NCI-H1048 (cell line): Measurements from ENCODE around the gene TMPRSS13.
"Not testable (repeated sequence)": the region's sequence is repeated elsewhere in the genome, so short reads cannot be mapped to it uniquely, and the experiment has no call there.

Source experiments
- DNase-seq: peaks from one replicate; lab custom pipeline; 2025; lab: John Stamatoyannopoulos, UW

TMPRSS13 gene

DNA sequence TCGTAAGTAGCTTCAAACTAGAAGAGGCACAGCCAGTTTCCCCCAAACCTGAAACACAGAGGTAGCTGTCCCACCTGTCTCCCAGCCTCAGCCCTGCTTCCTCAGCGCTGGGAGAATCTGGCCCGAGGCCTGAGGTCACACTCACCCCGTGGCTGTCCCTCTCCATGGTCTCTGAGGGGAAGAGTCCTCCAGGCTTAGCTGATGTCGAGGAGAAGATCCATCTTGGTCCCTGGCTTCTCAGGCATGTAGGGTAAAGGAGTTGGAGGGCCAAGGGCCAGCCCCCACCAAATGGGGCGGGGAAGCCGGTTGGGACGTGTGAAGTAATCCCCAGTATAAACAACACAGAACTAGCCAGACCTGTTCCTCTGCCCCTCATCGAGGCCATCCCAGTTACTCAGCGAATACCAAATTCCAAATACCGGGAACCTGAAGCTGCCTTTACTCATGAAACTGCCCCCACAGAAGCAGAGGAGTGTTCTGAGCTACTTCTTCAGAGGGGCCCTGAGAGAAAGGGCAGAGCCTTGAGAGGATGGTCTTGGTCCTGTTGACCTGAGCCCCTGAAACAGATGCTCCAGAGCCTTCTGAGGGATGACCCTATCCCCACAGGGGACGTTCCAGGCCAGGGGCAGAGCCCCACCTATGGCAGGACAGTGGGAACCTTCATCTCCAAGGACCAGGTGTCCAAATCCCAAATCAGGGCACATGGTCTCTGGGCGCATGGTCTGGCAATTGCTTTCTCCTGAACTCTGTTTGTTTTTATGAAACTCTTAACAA, at the start of gene TMPRSS13:
Gene TMPRSS13, minus strand, starts transcription at position 261 of the 774 bp plus-strand sequence. Its CDS starts 95 bp downstream, at position 166.
- peak; percentile 7 for DNase-seq

DNA sequence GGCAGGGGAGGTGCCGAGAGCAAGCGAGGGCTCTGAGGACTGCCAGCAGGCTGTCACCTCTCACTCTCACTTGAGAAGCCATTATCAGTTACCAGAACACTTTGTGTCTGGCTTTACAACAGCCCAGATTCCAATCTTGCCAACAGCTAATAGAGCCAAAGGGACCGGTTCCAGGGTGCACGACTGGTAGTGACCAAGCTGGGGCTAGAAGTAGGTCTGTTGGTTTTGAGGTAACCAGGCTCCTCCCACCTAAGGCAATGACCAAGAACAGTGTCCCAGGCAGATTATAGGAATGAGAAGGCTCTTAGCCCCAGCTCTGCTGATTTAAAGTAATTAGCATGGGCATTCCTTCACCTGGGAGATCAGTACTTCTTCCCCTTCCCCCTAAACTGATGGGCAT, 49.8 kb upstream of the TMPRSS13 start:
- no peak for DNase-seq

- DNase-seq = not testable (repeated sequence)
Observed at GRCh38 chr11:117978291-117978910, 49.2 kb upstream of the TMPRSS13 start.

- DNase-seq = not testable (repeated sequence)
Observed at GRCh38 chr11:117977612-117978264, 48.5 kb upstream of the TMPRSS13 start.

DNA sequence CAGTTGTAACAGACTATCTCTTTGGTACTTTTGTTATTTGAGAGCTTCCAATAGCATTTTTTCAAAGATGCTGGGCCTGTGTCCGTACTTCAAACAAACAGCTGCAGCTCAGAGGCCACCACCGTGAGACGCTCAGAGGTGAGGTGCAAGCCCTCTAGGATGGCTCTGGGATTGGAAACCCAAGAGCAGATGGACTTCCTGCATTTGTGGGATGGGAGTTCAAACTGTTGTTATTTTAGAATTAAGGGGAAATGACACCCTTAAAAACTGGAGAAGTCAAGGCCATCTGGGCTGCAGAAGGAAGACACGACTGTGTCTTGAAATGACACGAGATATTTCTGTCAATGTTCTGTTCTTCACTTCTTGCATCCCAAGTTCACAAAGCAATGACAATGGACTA, 47.8 kb upstream of the TMPRSS13 start:
- no peak for DNase-seq

GRCh38 chr11:117976445-117976844, 47.2 kb upstream of the TMPRSS13 start:
- DNase-seq = no peak

GRCh38 chr11:117973503-117973860, 44.3 kb upstream of the TMPRSS13 start:
- no peak for DNase-seq

DNA sequence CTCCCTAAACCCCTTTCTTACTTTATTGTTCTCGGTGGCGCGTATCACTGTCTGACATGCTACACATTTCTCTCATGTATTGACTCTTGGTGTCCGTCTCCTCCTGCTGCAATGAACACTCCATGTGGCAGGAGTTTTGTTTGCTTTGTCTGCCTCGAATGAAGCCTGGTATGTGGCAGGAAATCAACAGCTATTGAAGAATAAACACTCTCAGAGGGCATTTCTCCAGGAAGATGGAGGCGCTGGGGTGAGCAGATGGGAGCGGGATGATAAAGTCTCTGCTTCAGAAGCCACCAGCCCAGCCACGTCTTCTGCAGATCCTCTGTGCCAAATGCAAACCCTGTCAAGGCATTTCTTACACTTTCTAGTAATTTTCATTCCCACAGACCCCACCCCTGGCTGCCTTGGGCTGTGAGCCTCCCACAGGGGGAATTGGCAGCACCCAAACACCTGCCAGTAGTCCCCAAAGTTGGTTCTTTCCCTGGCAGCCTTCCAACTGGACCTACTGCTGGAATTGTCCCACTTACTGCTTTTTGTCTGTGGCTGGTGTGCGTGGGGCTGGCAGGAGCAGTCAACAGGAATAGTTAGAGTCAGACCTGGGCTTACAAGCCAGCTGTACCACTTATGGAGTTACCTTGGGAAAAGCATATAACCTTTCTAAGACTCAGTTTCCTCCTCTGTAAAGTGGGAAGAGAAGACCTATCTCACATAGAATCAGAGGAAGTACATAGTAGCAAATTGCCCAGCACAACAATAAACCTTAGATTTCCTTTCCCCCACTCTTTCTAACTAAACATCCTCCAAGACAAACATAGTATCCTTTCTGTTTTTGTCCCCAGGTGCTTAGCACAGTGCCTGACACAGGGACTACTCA, 43.7 kb upstream of the TMPRSS13 start:
- DNase-seq = no peak

DNA sequence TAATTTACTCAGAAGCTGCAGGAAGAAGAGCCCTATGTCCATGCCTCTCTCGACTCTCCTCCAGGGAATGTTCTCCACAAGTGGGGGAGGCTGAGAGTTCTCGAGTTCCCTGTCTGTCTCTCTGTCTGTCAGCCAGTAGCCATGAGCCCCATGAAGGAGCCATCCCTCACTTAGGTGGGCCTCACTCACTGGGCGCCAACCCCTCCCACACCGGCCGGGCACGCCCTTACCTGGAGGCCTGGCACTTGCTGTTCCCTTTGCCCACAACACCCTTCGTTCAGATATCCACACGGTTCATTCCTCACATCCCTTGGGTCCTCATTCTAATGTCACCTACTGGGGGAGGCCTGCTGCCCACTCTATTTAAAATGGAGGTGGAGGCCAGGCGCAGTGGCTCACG, 42.8 kb upstream of the TMPRSS13 start:
- DNase-seq = no peak

- no peak for DNase-seq
Observed at GRCh38 chr11:117970400-117971024, 41.3 kb upstream of the TMPRSS13 start.

DNA sequence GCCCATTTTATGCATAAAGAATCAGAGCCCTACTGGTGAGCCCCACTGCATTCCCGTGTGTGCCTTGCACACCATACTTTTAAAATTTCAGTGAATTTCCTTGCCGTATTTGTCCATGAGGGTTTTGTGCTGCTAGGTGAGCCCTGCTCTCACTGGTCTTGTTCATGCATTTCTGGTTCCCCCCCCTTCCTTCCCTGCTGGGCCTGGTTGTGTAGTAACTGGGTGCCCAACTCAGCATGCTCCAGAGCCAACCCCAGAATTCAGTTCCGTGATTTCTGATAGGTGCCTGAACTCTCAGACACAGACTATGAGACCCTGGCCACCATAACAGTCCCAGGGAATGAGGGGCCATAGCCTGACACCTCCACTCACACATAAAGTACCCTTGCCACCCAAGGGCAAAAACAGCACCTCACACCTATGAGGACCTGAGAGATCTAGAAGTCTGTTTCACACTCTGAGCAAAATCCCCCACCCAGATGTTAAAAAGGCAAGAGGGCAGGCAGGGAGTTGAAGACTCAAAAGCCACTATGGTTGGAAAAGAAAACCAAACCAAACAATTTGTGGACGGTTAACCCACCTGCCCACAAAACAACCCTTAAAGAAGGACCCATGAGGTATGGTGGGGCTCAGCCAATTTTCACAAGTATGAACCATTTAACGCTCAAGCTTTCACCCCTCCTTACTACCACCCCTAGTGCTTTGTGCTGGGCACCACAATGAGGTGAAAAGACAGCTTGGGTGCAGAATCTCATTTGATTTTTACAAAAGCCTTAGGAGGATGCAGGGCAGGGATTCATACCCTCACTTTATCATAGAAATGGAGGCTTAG, 40.2 kb upstream of the TMPRSS13 start:
- DNase-seq = no peak

DNA sequence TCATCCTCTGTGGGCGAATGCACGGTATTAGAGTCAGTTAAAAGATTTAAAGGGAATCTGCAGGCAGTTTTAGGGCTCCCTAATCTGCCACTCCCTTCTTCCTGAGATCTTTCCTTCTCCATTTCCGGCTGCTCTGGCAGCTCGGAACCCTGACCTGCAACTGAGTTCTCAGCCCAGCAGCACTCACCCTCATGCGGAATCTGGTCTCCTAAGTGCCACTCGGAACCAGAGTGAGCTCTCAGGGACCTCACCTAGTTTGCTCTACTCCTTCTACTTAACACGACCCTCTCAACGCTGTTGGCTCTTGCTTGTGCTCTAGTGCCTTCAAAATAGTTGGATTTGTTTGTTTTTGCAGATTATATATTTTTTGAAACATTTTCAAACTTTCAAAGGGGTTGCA, 37.7 kb upstream of the TMPRSS13 start:
- no peak for DNase-seq

DNA sequence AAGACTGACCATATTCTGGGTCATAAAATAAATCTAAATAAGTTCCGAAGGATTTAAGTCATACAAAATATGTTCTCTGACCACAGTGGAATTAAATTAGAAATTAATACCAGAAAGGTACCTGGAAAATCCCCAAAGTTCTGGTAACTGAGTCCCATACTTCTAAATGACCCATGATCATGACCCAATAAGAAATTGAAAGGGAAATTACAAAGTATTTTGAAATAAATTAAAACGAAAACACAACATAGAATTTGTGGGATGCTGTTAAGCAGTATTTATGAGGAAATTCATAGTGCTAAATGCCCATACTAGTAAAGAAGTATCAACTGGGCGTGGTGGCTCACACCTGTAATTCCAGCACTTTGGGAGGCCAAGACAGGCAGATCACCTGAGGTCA, 33.6 kb upstream of the TMPRSS13 start:
- DNase-seq = no peak

DNA sequence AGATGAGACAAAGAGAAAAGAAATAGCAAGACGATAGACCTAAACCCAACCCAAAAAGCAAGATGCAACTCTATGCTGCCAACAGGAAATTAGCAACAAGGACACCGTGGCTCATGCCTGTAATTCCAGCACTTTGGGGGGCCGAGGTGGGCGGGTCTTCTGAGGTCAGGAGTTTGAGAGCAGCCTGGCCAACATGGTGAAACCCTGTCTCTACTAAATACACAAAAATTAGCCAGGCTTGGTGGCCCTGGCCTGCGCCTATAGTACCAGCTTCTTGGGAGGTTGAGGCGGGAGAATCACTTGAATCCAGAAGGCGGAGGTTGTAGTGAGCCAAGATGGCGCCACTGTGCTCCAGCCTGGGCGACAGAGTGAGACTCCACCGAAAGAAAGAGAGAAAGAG, 32.7 kb upstream of the TMPRSS13 start:
- no peak for DNase-seq

DNA sequence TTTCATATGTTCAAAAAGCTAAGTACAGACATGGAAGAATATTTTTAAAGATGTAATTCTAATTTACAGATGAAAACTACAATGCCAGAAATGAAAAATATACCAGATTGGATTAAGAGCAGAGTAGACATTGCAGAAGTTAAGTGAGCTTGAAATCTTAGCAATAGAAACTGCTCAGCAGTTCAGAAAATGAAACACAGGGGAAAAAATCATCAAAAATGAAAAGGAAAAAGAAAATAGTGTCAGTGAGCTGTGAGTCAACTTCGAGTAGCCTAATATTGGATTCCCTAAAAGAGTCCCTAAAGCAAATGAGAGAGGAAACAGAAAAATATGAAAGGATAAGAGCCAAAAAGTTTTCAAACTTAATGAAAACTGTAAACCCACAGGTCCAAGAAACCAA, 31.2 kb upstream of the TMPRSS13 start:
- DNase-seq = no peak

- no peak for DNase-seq
Observed at GRCh38 chr11:117959438-117960149, 30.4 kb upstream of the TMPRSS13 start.

- no peak for DNase-seq
Observed at GRCh38 chr11:117958949-117959348, 29.7 kb upstream of the TMPRSS13 start.

DNA sequence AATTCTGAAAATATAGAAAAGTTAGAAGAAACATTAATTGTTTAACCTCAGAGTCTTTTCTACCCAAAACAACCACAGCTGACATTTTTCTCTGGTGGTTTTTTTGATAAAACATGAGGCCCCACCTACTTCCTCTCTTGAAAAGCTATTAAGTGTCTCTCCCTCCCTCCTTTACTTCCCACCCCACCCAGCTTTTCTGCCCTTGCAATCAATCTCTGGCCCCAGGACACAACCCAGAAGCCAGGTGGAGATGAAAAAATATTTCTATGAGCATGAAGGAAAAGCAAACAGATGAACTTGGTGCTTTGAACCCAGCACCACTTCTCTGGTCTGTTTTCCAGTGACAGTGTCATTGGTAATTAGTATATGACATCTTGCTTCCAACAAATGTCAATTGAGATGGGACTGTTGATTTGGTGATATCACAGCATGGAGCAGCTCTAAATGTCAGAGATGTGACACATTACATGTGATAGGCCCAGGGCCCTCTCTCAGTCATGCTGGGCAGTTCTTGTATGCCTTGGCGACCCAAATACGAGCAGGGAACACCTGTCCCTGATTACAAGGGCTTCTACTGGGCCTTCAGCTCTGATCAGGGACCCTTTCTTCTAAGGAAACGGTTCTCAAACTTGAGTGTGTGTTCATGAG, 23.9 kb upstream of the TMPRSS13 start:
- DNase-seq = no peak
